Choroid plexus epithelial cell (primary cell): ENCODE results near the gene KIF5A.
A peak's percentile ranks its signal among the peaks of the same experiment; 100 is the strongest.

Source experiments
- DNase-seq: peaks from one replicate; pipeline ENCODE4 v3.0.0-alpha.2; 2010; ENCODE audit warnings: low read depth
- H3K4me3 ChIP-seq: 2 replicates; pipeline ENCODE4 v1.5.1; 2011; ENCODE audit warnings: low read depth, mild to moderate bottlenecking, control low read depth, low read length, moderate library complexity
- CTCF ChIP-seq: conservative IDR thresholded peaks from 2 replicates; pipeline ENCODE4 v1.5.1; 2011; ENCODE audit warnings: low read depth, mild to moderate bottlenecking, control low read depth, inconsistent platforms, low read length, moderate library complexity

The KIF5A gene

GRCh38 chr12:57632958-57633840 lies 83.4 kb downstream of the KIF5A start, which contains the start of gene B4GALNT1:
Gene B4GALNT1, minus strand, starts transcription at chr12:57633201. Its CDS starts 1,069 bp downstream, at chr12:57632132.
- TF ChIP-seq CTCF: peak; percentile 77
- peak; percentile 54 for DNase-seq
- peak within 1 kb of the TSS; percentile 47 for H3K4me3 ChIP-seq
